HepG2 (cell line): Measurements from ENCODE around the gene HEXIM1. TPM values are rescaled to one million over a fixed set of nuclear protein-coding genes. Genes with fewer than 3 reads are reported as not detected.

Source experiments
- CAMTA2 ChIP-seq: sonication (generic); formaldehyde crosslinking; IDR thresholded peaks from 2 replicates; pipeline ENCODE4 v1.4.0; 2020; ENCODE audit warnings: mild to moderate bottlenecking, missing genetic modification reagents, borderline replicate concordance
- FIP1L1 ChIP-seq: fragments of 200-400 bp; formaldehyde crosslinking; IDR thresholded peaks from 2 replicates; pipeline ENCODE4 v1.6.1; 2018; ENCODE audit warnings: low read depth, mild to moderate bottlenecking, low read length, moderate library complexity, borderline replicate concordance; ENCODE audit not compliant: insufficient read depth
- FOXC1 ChIP-seq: sonication (generic); formaldehyde crosslinking; IDR thresholded peaks from 2 replicates; pipeline ENCODE4 v1.8.0; 2022; ENCODE audit warnings: mild to moderate bottlenecking, missing genetic modification reagents, borderline replicate concordance
- NR2C2 ChIP-seq: sonication (generic); formaldehyde crosslinking; IDR thresholded peaks from 2 replicates; pipeline ENCODE4 v1.4.0; 2020; ENCODE audit warnings: missing genetic modification reagents, mild to moderate bottlenecking, moderate library complexity, borderline replicate concordance
- ZFP41 ChIP-seq: sonication (generic); formaldehyde crosslinking; IDR thresholded peaks from 2 replicates; pipeline ENCODE4 v1.4.0; 2020; ENCODE audit warnings: mild to moderate bottlenecking, missing genetic modification reagents, borderline replicate concordance
- ZNF672 ChIP-seq: sonication (generic); formaldehyde crosslinking; IDR thresholded peaks from 2 replicates; pipeline ENCODE4 v1.8.1; 2022; ENCODE audit warnings: missing genetic modification reagents
- ZNF747 ChIP-seq: sonication (generic); formaldehyde crosslinking; IDR thresholded peaks from 2 replicates; pipeline ENCODE4 v1.8.1; 2023; ENCODE audit warnings: missing genetic modification reagents, mild to moderate bottlenecking, borderline replicate concordance
- ZNF773 ChIP-seq: sonication (generic); formaldehyde crosslinking; IDR thresholded peaks from 2 replicates; pipeline ENCODE4 v1.4.0; 2020; ENCODE audit warnings: missing genetic modification reagents, borderline replicate concordance
- ZNF83 ChIP-seq: sonication (generic); formaldehyde crosslinking; IDR thresholded peaks from 2 replicates; pipeline ENCODE4 v1.4.0; 2020; ENCODE audit warnings: missing genetic modification reagents, mild to moderate bottlenecking, borderline replicate concordance
- polyA plus RNA-seq, 8 experiments: library from polyadenylated mRNA; depleted of rRNA in 3 of 8; stranded (reverse) in 7 of 8; unstranded in 1 of 8; fragments of >200 nt; fragmentation: Illumina TruSeq in 4 of 8; extraction: Trizol in 4 of 8; gene quantifications; 2 replicates each; pipeline versions ENCODE4 v1.2.1 to v1.2.3, GENCODE V29; 2011 to 2016; ENCODE audit warnings: low read depth in 4 of 8, missing spikeins in 1 of 8, mixed read lengths in 1 of 8; ENCODE audit not compliant: insufficient read depth in 1 of 8
- total RNA-seq, 5 experiments: library from RNA; depleted of rRNA; stranded (reverse); fragments of >200 nt; fragmentation: Illumina TruSeq; extraction: Trizol; gene quantifications; 2 replicates each; pipeline ENCODE4 v1.2.3, GENCODE V29; 2016; ENCODE audit warnings: low read depth in 1 of 5
- TF ChIP-seq, protein P1 (sequence below): sonication (generic); formaldehyde crosslinking; IDR thresholded peaks from 2 replicates; pipeline ENCODE4 v1.4.0; 2020; ENCODE audit warnings: mild to moderate bottlenecking, missing genetic modification reagents
- TF ChIP-seq, protein P2 (sequence below): sonication (generic); formaldehyde crosslinking; IDR thresholded peaks from 2 replicates; pipeline ENCODE4 v1.4.0; 2020; ENCODE audit warnings: missing genetic modification reagents; ENCODE audit errors: not compliant biosample characterization
- TF ChIP-seq, protein P3 (sequence below): sonication (generic); formaldehyde crosslinking; IDR thresholded peaks from 2 replicates; pipeline ENCODE4 v1.5.0; 2020; ENCODE audit warnings: mild to moderate bottlenecking, missing genetic modification reagents, borderline replicate concordance
- TF ChIP-seq, protein P4 (sequence below): sonication (generic); formaldehyde crosslinking; IDR thresholded peaks from 2 replicates; pipeline ENCODE4 v1.4.0; 2020; ENCODE audit warnings: low read depth, missing genetic modification reagents

The HEXIM1 gene
- total and polyA plus RNA-seq, 2 of the 13 experiments (the other 11 are each of a cell fraction or from before 2014, with no cell fraction given) = 10.5 to 16.6 TPM

DNA sequence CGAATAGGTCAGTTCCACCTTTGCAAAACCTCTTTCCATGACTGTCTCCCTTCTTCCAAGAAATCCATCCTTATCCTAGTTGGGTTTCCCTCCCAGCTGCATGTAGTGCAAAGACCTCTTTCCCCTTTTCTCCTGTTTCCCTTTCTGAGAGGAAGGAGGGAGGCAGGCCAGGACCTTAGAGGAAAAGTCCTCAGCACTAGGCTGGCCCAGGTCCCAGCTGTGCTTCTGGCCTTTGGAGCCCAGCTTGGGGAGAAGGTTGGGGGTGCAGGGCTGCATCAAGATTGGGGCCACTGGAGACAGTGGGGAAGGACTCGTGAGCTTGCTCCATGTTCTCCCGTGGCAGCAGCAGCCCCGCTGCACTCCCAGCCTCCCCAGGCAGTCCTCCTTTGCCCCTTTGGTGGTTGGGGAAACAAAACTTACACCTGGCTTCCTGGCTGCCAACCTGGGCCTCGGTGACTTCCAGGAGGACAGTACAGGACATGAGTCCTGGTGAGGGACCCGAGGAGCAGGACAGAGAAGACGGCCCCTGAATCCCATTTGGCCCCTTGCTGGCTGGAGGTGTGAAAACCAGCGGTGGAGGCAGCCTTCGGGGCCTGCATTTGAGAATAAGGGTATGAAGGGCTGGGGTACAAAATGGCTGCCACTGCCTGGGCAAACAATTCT is 13.9 kb downstream of the HEXIM1 start (continued):
- TF ChIP-seq, protein P1, sequence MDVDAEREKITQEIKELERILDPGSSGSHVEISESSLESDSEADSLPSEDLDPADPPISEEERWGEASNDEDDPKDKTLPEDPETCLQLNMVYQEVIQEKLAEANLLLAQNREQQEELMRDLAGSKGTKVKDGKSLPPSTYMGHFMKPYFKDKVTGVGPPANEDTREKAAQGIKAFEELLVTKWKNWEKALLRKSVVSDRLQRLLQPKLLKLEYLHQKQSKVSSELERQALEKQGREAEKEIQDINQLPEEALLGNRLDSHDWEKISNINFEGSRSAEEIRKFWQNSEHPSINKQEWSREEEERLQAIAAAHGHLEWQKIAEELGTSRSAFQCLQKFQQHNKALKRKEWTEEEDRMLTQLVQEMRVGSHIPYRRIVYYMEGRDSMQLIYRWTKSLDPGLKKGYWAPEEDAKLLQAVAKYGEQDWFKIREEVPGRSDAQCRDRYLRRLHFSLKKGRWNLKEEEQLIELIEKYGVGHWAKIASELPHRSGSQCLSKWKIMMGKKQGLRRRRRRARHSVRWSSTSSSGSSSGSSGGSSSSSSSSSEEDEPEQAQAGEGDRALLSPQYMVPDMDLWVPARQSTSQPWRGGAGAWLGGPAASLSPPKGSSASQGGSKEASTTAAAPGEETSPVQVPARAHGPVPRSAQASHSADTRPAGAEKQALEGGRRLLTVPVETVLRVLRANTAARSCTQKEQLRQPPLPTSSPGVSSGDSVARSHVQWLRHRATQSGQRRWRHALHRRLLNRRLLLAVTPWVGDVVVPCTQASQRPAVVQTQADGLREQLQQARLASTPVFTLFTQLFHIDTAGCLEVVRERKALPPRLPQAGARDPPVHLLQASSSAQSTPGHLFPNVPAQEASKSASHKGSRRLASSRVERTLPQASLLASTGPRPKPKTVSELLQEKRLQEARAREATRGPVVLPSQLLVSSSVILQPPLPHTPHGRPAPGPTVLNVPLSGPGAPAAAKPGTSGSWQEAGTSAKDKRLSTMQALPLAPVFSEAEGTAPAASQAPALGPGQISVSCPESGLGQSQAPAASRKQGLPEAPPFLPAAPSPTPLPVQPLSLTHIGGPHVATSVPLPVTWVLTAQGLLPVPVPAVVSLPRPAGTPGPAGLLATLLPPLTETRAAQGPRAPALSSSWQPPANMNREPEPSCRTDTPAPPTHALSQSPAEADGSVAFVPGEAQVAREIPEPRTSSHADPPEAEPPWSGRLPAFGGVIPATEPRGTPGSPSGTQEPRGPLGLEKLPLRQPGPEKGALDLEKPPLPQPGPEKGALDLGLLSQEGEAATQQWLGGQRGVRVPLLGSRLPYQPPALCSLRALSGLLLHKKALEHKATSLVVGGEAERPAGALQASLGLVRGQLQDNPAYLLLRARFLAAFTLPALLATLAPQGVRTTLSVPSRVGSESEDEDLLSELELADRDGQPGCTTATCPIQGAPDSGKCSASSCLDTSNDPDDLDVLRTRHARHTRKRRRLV (CRISPR knock-in tag) = 0 out of 2 replicates have a peak, but pooled peaks have one; percentile 15
- 0 out of 2 replicates have a peak, but pooled peaks have one; percentile 37 for TF ChIP-seq FOXC1 (CRISPR knock-in tag)
- TF ChIP-seq, protein P2, sequence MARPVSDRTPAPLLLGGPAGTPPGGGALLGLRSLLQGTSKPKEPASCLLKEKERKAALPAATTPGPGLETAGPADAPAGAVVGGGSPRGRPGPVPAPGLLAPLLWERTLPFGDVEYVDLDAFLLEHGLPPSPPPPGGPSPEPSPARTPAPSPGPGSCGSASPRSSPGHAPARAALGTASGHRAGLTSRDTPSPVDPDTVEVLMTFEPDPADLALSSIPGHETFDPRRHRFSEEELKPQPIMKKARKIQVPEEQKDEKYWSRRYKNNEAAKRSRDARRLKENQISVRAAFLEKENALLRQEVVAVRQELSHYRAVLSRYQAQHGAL (CRISPR knock-in tag) = no peak
- TF ChIP-seq ZFP41 = no peak
- TF ChIP-seq ZNF672 = no peak
- no peak for TF ChIP-seq FIP1L1
- no peak for TF ChIP-seq CAMTA2 (CRISPR knock-in tag)
- TF ChIP-seq ZNF747 (CRISPR knock-in tag) = peak; percentile 81; the same call in 1 of the 2 replicates
- no peak for TF ChIP-seq ZNF83 (CRISPR knock-in tag)
- TF ChIP-seq NR2C2 = no peak
- TF ChIP-seq, protein P3, sequence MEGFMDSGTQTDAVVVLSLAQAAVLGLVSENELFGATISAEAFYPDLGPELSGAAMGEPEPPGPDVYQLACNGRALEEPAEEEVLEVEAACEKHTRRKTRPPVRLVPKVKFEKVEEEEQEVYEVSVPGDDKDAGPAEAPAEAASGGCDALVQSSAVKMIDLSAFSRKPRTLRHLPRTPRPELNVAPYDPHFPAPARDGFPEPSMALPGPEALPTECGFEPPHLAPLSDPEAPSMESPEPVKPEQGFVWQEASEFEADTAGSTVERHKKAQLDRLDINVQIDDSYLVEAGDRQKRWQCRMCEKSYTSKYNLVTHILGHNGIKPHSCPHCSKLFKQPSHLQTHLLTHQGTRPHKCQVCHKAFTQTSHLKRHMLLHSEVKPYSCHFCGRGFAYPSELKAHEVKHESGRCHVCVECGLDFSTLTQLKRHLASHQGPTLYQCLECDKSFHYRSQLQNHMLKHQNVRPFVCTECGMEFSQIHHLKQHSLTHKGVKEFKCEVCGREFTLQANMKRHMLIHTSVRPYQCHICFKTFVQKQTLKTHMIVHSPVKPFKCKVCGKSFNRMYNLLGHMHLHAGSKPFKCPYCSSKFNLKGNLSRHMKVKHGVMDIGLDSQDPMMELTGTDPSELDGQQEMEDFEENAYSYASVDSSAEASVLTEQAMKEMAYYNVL (CRISPR knock-in tag) = no peak; the same call in 1 of the 2 replicates
- TF ChIP-seq ZNF773 = no peak
- TF ChIP-seq, protein P4, sequence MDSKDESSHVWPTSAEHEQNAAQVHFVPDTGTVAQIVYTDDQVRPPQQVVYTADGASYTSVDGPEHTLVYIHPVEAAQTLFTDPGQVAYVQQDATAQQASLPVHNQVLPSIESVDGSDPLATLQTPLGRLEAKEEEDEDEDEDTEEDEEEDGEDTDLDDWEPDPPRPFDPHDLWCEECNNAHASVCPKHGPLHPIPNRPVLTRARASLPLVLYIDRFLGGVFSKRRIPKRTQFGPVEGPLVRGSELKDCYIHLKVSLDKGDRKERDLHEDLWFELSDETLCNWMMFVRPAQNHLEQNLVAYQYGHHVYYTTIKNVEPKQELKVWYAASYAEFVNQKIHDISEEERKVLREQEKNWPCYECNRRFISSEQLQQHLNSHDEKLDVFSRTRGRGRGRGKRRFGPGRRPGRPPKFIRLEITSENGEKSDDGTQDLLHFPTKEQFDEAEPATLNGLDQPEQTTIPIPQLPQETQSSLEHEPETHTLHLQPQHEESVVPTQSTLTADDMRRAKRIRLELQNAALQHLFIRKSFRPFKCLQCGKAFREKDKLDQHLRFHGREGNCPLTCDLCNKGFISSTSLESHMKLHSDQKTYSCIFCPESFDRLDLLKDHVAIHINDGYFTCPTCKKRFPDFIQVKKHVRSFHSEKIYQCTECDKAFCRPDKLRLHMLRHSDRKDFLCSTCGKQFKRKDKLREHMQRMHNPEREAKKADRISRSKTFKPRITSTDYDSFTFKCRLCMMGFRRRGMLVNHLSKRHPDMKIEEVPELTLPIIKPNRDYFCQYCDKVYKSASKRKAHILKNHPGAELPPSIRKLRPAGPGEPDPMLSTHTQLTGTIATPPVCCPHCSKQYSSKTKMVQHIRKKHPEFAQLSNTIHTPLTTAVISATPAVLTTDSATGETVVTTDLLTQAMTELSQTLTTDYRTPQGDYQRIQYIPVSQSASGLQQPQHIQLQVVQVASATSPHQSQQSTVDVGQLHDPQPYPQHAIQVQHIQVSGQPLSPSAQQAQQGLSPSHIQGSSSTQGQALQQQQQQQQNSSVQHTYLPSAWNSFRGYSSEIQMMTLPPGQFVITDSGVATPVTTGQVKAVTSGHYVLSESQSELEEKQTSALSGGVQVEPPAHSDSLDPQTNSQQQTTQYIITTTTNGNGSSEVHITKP = no peak
